RWPE2 (cell line): Measurements from ENCODE around the gene SYT7.
A peak's percentile ranks its signal among the peaks of the same experiment; 100 is the strongest.

Experiments
- ATAC-seq: fragments of 200-7000 bp; cut with Tn5 transposase; 3 replicates; pipeline ENCODE4 v1.9.1; 2021; ENCODE audit warnings: low read depth
- DNase-seq: peaks from one replicate; pipeline ENCODE4 v3.0.0-alpha.2; 2020; ENCODE audit warnings: low spot score
- H3K27ac ChIP-seq: fragments of 450-650 bp; 2 replicates; pipeline ENCODE4 v1.5.1; 2017; ENCODE audit warnings: mild to moderate bottlenecking; ENCODE audit not compliant: poor library complexity, severe bottlenecking
- H3K27me3 ChIP-seq: fragments of 250-450 bp; sonication (Bioruptor Pico); 2 replicates; pipeline ENCODE4 v1.5.1; 2021; ENCODE audit warnings: mild to moderate bottlenecking, moderate library complexity; ENCODE audit not compliant: insufficient read depth, poor library complexity, severe bottlenecking
- H3K36me3 ChIP-seq: fragments of 250-450 bp; sonication (Bioruptor Pico); 2 replicates; pipeline ENCODE4 v1.5.1; 2020; ENCODE audit warnings: low read depth, mild to moderate bottlenecking, moderate library complexity
- H3K4me1 ChIP-seq: fragments of 250-450 bp; sonication (Bioruptor Pico); 2 replicates; pipeline ENCODE4 v1.5.1; 2021; ENCODE audit warnings: mild to moderate bottlenecking, moderate library complexity; ENCODE audit not compliant: insufficient read depth, poor library complexity, severe bottlenecking
- H3K4me3 ChIP-seq: fragments of 250-450 bp; sonication (Bioruptor Pico); 2 replicates; pipeline ENCODE4 v1.5.1; 2021; ENCODE audit warnings: mild to moderate bottlenecking, moderate library complexity; ENCODE audit not compliant: severe bottlenecking
- H3K9me3 ChIP-seq: fragments of 250-450 bp; sonication (Bioruptor Pico); 2 replicates; pipeline ENCODE4 v1.5.1; 2021; ENCODE audit warnings: mild to moderate bottlenecking, moderate library complexity; ENCODE audit not compliant: severe bottlenecking
- CTCF ChIP-seq: fragments of 450-650 bp; IDR thresholded peaks from one replicate; pipeline ENCODE4 v1.5.1; 2017; ENCODE audit warnings: mild to moderate bottlenecking, moderate library complexity; ENCODE audit not compliant: poor library complexity, severe bottlenecking

Gene SYT7

DNA sequence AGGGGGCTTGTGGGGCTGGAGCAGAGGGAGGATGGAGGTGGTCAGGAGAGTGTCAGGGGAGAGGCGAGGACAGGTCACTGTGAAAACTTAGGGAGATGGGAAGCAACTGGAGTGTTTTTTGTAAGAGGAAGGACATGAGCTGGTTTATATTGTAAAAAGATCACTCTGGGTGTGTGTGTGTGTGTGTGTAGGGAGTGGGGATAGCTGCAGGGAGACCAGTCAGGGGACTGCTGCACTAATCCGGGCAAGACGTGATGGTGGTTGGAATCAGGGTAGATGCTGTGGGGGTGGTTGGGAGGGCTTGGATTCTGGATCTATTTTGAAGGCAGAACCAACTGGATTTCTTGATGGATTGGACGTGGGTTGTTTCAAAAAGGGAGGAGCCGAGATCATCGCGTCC is 11.3 kb upstream of the SYT7 start:
- no peak for TF ChIP-seq CTCF
- Histone ChIP-seq H3K27ac (no peak overlapping the region), H3K36me3 (no peaks in the 10 kb centered on the region), H3K9me3 (no peaks in the 10 kb centered on the region), H3K4me1 (peaks cover 15% of the 10 kb centered on the region), H3K4me3 (no peak overlapping the region), H3K27me3 (no peaks in the 10 kb centered on the region)
- DNase-seq = no peak
- no peak for ATAC-seq

DNA sequence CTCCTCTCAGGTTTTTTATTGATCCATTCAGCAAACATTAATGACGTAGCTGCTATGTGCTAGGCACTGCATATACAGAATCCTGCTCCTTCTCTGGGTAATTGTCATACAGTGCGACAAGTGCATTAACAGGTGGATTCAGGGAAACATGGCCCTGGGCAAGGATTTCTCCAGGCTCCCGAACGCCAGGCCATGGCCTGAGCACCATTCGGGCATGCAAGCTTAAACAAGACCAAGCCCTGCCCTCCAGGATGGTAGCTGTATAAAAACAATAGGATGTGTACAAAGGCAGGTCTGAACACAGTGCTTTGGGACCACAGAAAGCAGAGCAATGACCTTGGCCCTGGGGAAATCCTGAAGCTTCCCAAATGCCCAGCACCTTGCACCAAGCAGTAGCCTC is 9.1 kb upstream of the SYT7 start:
- Histone ChIP-seq H3K9me3 (no peaks in the 10 kb centered on the region), H3K4me1 (peaks cover 6% of the 10 kb centered on the region), H3K27me3 (no peaks in the 10 kb centered on the region), H3K27ac (no peak overlapping the region), H3K36me3 (no peaks in the 10 kb centered on the region), H3K4me3 (no peak overlapping the region)
- ATAC-seq (no peak), DNase-seq (no peak)
- TF ChIP-seq CTCF = no peak

DNA sequence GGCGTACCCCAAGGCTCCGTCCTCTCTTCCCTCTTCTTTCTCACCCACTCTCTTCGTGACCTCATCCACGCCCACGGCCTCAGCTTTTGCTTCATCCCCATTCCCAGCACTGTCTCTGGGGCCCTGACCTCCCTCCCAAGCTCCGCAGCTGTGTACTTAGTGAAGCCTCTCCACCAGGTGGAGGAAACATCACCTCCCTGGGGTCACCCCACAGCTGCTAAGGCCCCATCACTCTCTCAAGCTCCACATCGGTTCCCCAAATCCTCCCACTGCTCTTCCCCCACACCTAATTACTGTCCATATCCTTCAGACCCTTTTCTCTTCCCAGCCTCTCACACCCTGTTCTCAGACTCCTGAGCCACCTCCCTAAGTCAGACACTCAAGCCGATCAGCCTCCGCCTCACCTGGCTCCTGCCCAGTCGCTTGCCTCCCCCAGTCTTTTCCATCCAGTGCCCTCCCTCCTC is 7.9 kb upstream of the SYT7 start:
- H3K36me3 ChIP-seq = no peaks in the 10 kb centered on the region
- no peak for TF ChIP-seq CTCF
- H3K4me1 ChIP-seq = peaks cover 6% of the 10 kb centered on the region
- H3K27me3 ChIP-seq = no peaks in the 10 kb centered on the region
- H3K4me3 ChIP-seq = no peak overlapping the region
- ATAC-seq = no peak
- DNase-seq = no peak
- H3K9me3 ChIP-seq = no peaks in the 10 kb centered on the region
- no peak overlapping the region for H3K27ac ChIP-seq

DNA sequence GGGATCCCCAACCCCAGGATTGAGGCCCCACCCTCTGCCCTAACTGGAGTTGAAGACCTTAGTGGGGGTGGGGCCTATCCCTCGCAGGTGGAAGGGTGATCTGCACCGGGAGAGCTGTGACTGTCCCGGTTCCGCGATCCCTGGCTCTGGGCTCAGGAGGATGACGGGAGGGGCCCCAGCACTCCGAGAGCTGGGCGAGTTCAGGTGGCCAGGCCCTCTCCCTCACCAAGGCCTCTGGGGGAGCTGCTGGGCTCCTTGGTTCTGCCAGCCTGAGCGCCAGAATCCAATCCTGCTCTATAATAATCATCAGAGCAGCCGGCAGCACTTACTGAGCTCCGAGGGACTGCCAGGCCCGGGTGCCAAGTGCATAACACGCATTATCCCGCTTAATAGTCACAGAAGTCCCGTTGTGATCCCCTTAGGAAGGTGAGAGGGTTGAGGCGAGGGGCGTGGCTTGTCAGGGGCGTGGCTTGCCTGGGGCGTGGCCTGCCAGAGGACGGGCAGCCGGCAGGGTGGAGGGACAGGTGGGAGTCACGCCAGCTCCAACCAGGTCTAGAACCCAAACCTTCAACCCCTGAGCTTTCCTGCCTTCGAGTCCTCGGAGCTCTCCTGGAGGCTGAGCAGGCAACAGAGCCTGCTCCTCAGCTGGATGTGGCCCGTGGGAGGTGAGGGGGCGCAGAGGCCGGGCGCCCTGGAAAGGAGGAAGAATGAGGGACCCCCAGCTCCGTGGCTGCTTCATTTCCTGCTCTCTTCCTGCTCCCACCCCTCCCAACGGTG is 7.3 kb upstream of the SYT7 start:
- Histone ChIP-seq H3K27ac (no peak overlapping the region), H3K4me3 (peak overlapping the region; percentile 28), H3K36me3 (no peaks in the 10 kb centered on the region), H3K4me1 (peaks cover 6% of the 10 kb centered on the region), H3K9me3 (no peaks in the 10 kb centered on the region), H3K27me3 (no peaks in the 10 kb centered on the region)
- TF ChIP-seq CTCF = peak; percentile 46
- ATAC-seq (peak; percentile 74), DNase-seq (no peak)

- no peaks in the 10 kb centered on the region for H3K36me3 ChIP-seq
- no peak for TF ChIP-seq CTCF
- peak overlapping the region; percentile 28 for H3K4me3 ChIP-seq
- H3K27ac ChIP-seq = no peak overlapping the region
- ATAC-seq = peak; percentile 70
- peaks cover 6% of the 10 kb centered on the region for H3K4me1 ChIP-seq
- DNase-seq = no peak
- H3K27me3 ChIP-seq = no peaks in the 10 kb centered on the region
- no peaks in the 10 kb centered on the region for H3K9me3 ChIP-seq
These were observed 6.7 kb upstream of the SYT7 start for GRCh38 chr11:61587541-61587941.
